ENCODE results near the gene TMEM138. TPM values are rescaled to one million over a fixed set of nuclear protein-coding genes. Genes with fewer than 3 reads are reported as not detected.

TMEM138 gene
- total and polyA plus RNA-seq, 2 of the 13 experiments (the other 11 are each of a cell fraction or from before 2014, with no cell fraction given), result 43.5 to 61.0 TPM

DNA sequence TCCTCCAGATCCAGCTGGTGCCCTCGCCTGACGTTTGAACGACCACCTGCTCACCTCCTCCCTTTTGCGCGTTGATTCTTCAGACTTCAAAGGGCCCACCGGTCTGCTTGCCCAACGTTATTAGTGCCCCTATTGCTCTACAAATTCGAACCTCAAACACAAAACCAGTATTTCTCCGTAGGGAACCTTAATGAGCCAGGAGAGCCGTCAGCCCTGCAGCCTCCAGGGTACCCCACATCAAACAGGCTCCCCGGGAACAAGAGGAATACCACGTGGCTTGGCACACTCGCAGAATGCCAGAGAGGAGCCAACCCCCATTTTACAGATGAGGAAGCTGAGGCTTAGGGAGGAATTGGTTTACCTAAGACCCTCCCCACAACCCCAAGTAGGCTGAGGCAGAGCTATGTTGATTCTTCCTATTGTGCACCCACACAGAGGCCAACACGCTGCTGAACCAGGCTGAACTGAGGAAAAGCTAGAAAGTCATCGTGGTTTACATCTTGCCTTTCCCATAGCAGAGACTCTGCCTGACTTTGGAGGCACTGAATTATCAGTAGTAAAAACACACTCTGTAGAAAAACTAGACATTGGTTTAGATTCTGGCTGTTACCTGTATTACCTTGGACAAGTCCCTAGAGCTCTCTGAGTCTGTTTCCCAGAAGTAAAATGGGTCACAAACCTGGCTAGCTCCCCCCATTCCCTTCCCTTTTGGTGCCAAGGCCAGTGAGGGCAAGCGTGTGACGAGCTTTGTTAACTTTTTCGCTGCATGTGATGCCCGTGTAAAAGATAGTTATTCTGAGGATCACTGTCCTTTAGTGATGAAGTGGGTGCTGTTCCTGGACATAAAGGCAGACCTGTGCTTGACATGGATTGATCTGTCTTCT, 28.4 kb upstream of the TMEM138 start (continued):
- TF ChIP-seq, protein P1, sequence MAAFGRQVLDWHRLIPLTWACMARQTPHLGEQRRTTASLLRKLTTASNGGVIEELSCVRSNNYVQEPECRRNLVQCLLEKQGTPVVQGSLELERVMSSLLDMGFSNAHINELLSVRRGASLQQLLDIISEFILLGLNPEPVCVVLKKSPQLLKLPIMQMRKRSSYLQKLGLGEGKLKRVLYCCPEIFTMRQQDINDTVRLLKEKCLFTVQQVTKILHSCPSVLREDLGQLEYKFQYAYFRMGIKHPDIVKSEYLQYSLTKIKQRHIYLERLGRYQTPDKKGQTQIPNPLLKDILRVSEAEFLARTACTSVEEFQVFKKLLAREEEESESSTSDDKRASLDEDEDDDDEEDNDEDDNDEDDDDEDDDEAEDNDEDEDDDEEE (CRISPR knock-in tag; IDR thresholded peaks at IDR 0.05), result no peak
- TF ChIP-seq TCF7 (IDR thresholded peaks at IDR 0.05; ENCODE audit: low read depth) (peak; percentile 31; the same call in 1 of the 2 replicates), ZC3H4 (CRISPR knock-in tag; IDR thresholded peaks at IDR 0.05; ENCODE audit: borderline replicate concordance) (0 out of 2 replicates have a peak, but pooled peaks have one; percentile 20), BRD4 (CRISPR knock-in tag; IDR thresholded peaks at IDR 0.05) (no peak)
- TF ChIP-seq, protein P2, sequence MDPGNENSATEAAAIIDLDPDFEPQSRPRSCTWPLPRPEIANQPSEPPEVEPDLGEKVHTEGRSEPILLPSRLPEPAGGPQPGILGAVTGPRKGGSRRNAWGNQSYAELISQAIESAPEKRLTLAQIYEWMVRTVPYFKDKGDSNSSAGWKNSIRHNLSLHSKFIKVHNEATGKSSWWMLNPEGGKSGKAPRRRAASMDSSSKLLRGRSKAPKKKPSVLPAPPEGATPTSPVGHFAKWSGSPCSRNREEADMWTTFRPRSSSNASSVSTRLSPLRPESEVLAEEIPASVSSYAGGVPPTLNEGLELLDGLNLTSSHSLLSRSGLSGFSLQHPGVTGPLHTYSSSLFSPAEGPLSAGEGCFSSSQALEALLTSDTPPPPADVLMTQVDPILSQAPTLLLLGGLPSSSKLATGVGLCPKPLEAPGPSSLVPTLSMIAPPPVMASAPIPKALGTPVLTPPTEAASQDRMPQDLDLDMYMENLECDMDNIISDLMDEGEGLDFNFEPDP (CRISPR knock-in tag; conservative IDR thresholded peaks at IDR 0.05), result 0 out of 2 replicates have a peak, but pooled peaks have one; percentile 14

DNA sequence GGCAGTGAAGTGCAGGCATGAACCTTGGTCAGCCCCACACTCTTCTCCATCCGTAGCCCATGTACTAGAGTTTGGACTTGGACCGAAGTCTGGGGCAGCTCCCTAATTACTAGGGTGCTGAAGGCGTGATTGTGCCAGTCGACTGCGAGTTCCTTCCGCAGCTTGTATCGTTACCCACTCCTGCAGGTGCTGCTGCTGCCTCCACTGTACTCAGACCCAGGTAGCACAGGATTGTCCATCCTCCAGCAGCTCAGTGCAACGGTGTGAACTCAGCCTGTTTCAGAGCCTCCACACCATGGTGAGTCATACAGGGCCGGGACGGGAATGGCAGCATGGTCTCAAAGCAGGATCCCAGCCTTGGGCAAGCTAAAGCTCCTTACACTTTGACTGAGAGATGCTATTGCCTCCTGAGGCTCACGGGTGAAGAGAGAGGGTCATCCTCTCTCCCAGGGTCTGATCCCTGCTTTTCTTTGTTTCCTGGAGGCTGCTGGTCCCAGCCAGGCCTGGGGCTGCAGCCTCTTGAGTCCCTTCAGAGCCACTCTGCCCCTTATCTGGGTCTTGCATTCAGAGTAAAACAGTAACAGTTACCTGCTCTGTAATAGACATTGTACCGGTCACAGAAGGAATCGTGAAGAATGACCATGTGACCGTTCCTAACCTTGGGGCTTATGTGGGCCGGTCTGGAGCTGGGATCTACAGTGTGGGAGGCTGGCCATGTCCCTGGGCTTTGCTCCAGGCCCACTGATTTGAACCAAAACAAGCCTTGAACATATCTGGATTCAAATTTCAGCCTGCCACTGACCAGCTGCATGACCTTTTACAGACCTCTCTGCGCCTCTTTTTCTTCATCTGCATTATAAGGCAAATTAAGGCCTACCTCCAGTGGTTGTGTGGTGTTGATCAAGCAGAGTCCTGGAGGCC, 27.5 kb upstream of the TMEM138 start:
- ChIA-PET CTCF (ENCODE audit: low intra/inter-chr PET ratio, low total read pairs) (interaction anchor here (4.1 kb wide), 1 partner anchor 51 kb away, joined by 69 read pairs; no protein-coding TSS in a partner anchor), POLR2A (interaction anchor here (0.6 to 4.7 kb wide), 17 partner anchors 11 to 94 kb away, joined by 3 to 146 read pairs (median 7); partner anchors contain the start of genes CPSF7, CYB561A3, SDHAF2 and TMEM138)
- Histone ChIP-seq H3K9ac (ENCODE audit: insufficient read depth, low read depth, low read length) (peak overlapping the region; percentile 100), H3K9me3 (ENCODE audit: low read length) (no peaks in the 10 kb centered on the region), H3K27me3 (ENCODE audit: control insufficient read depth in 1 of 2, insufficient read depth in 2 of 2, low read length in 2 of 2) (no peaks in the 10 kb centered on the region; a peak in 1 of 5 replicates), H2AFZ (ENCODE audit: low read length) (no peak overlapping the region), H3K4me3 (replicated peaks in 1 of 3; ENCODE audit: insufficient read depth in 1 of 3, low read depth in 2 of 3, low read length in 3 of 3) (peak overlapping the region; percentile 95 to 98 (median 96)), H3K4me2 (ENCODE audit: low read depth, low read length) (peak overlapping the region; percentile 95), H3K4me1 (ENCODE audit: insufficient read depth, low read length) (peaks cover 57% of the 10 kb centered on the region), H3K79me2 (ENCODE audit: insufficient read depth, low read length) (peaks cover 76% of the 10 kb centered on the region), H3K27ac (ENCODE audit: extremely low read length, insufficient read depth, low read length) (peak overlapping the region; percentile 91), H4K20me1 (ENCODE audit: insufficient read depth, low read length) (peaks cover 23% of the 10 kb centered on the region), H3K36me3 (replicated peaks in 1 of 2; ENCODE audit: control insufficient read depth in 1 of 2, insufficient read depth in 2 of 2, low read length in 2 of 2) (peaks cover 13 to 32% of the 10 kb centered on the region in 2 experiments)
- peak; percentile 66 for ATAC-seq
- in situ Hi-C loops (cut with HindIII; ENCODE audit: extremely low pct_ligation_motif_present, low pct_unique_long_range_greater_than_20kb), result loop anchor here (5.0 kb wide), 1 partner anchor 53 kb away; no protein-coding TSS in a partner anchor
- intact Hi-C loops (cut with micrococcal nuclease; ENCODE audit: unreplicated experiment), result loop anchor here (2.0 to 10.0 kb wide), 3 partner anchors 28 to 80 kb away; partner anchors contain the start of gene TMEM138
- TSS peak; percentile 47 for BruUV-seq (replicated peaks)
- FAIRE-seq, result peak; percentile 73
- whole genome bisulfite sequencing (ENCODE audit: low lambda C conversion rate), result 0% methylated on average over 6 of the region's 16 CpGs
- DNase-seq (ENCODE audit: low spot score), result peak; percentile 65
- no peak for TF ChIP-seq ZNF232 (CRISPR knock-in tag; IDR thresholded peaks at IDR 0.05; ENCODE audit: borderline replicate concordance)
- TF ChIP-seq LCORL (IDR thresholded peaks at IDR 0.05), result no peak
- TF ChIP-seq LCORL (CRISPR knock-in tag; IDR thresholded peaks at IDR 0.05), result peak; percentile 58
- TF ChIP-seq FOXM1 (CRISPR knock-in tag; IDR thresholded peaks at IDR 0.05), result no peak
- no peak for TF ChIP-seq ZFP37 (CRISPR knock-in tag; IDR thresholded peaks at IDR 0.05; ENCODE audit: borderline replicate concordance)
- TF ChIP-seq, protein P3, sequence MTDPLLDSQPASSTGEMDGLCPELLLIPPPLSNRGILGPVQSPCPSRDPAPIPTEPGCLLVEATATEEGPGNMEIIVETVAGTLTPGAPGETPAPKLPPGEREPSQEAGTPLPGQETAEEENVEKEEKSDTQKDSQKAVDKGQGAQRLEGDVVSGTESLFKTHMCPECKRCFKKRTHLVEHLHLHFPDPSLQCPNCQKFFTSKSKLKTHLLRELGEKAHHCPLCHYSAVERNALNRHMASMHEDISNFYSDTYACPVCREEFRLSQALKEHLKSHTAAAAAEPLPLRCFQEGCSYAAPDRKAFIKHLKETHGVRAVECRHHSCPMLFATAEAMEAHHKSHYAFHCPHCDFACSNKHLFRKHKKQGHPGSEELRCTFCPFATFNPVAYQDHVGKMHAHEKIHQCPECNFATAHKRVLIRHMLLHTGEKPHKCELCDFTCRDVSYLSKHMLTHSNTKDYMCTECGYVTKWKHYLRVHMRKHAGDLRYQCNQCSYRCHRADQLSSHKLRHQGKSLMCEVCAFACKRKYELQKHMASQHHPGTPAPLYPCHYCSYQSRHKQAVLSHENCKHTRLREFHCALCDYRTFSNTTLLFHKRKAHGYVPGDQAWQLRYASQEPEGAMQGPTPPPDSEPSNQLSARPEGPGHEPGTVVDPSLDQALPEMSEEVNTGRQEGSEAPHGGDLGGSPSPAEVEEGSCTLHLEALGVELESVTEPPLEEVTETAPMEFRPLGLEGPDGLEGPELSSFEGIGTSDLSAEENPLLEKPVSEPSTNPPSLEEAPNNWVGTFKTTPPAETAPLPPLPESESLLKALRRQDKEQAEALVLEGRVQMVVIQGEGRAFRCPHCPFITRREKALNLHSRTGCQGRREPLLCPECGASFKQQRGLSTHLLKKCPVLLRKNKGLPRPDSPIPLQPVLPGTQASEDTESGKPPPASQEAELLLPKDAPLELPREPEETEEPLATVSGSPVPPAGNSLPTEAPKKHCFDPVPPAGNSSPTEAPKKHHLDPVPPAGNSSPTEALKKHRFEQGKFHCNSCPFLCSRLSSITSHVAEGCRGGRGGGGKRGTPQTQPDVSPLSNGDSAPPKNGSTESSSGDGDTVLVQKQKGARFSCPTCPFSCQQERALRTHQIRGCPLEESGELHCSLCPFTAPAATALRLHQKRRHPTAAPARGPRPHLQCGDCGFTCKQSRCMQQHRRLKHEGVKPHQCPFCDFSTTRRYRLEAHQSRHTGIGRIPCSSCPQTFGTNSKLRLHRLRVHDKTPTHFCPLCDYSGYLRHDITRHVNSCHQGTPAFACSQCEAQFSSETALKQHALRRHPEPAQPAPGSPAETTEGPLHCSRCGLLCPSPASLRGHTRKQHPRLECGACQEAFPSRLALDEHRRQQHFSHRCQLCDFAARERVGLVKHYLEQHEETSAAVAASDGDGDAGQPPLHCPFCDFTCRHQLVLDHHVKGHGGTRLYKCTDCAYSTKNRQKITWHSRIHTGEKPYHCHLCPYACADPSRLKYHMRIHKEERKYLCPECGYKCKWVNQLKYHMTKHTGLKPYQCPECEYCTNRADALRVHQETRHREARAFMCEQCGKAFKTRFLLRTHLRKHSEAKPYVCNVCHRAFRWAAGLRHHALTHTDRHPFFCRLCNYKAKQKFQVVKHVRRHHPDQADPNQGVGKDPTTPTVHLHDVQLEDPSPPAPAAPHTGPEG (CRISPR knock-in tag; IDR thresholded peaks at IDR 0.05), result no peak
